Medulla oblongata (tissue), 1 donor: ENCODE results near the gene IRAK2.
A peak's percentile ranks its signal among the peaks of the same experiment; 100 is the strongest.

Experiments used
- DNase-seq: peaks from one replicate; pipeline ENCODE4 v3.0.0-alpha.2; 2015; ENCODE audit errors: extremely low spot score

Gene IRAK2

DNA sequence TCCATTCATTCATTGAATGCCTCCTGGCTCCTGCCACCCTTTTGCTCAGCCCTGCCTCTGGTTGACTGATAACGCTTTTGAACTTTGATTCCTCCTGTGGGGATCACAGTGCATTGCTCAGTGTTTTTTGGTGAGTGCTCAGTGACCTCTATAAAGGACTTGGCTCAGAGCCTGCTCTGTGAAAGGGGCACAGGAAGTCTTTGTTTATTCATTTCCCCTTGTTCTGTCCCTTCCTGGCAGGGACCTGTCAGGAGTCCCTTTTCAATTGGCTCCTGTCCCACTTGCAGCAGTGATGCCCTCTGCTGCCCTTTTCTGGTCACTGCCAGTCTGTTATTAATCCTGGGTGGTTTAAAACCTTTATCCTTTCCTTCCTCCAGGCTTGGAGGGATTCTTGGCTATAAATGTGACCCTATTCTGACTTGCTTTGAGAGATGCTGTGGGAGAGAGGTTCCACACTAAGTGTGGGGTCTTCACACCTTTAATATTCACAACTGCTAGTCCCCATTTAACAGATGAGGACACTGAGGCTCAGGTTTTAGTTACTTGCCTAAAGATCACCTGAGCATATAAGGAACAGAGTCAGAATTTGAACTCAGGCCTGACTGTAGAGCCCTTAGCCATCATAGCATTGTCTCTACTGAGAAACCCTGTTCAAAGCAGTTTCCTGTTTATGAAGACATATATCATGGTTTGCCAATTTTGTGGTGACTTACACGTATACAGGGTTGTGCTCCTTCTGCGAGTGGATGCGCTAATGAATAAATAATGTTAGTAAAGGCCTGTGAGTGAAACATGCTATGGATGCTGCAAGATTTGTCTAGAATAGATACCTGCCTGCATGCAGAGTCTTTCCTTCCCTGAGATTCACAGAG, 60.3 kb downstream of the IRAK2 start:
- peak; percentile 95 for DNase-seq

- DNase-seq = no peak
Observed at GRCh38 chr3:10226293-10226692, 61.6 kb downstream of the IRAK2 start.

DNA sequence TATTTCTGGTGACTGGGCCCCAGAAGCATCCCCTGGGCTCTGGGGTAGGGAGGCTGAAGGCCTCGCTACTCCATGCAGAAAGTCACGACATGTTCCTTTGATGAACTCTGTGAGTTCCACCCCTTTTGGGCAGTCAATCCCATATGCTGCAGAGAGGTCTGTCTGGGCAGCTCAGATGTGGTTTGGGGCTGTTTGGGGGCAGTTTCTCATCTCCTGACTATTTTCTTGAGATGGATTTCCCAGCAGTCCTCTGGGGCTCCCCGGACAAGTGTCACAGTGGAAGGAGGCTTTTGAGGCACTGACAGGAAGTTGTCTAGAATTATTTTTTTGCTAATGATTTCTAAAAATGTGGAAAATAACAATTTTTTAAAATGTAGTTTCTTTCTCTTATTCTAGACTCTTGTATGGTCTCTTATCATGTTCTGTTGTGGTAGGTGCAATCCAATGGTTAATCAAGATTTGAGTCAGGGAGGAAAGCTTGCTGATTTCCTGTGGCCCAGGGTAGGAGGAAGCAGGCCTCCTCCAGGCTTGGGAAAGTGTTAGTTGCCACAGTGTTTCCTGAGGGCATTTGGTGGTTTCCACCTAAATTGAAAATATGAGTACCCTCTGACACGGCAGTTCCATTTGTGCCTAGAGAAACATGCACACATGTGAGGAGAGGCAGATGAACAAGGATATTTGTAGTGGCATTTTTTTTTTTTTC, 63.7 kb downstream of the IRAK2 start:
- peak; percentile 22 for DNase-seq

GRCh38 chr3:10229576-10229975, 64.9 kb downstream of the IRAK2 start:
- no peak for DNase-seq

DNA sequence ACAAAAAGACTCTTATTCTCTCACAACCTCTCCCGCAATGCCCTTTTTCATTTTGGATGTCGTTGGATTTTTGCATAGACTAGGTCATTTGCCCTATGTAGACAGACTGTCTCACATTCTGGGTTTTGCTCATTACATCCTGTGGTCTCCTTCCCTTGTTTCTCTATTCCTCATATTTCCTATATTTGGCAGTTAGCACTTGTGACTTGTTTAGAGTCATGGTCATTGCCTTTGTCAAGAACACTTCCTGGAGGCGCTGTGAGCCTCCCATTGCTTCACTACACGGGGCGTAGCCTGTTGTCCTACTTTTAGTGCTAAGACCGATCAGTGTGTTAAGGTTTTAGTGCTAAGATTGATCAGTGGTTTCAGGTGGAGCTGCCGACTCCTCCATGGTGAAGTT, 67.4 kb downstream of the IRAK2 start:
- peak; percentile 42 for DNase-seq

DNA sequence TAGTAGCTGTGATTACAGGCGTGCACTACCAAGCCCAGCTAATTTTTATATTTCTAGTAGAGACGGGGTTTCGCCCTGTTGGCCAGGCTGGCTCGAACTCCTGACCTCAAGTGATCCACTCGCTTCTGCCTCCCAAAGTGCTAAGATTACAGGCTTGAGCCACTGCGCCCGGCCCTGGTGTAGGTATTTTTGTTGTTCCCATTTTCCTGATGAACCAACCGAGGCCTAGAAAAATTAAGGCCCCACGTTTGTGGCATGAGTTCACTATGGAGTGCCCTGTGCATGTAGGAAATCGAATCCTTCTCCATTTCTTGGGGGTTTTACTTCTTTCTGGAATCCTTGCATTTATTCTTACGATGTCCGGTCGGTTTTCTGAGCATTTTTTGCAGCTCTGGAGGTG, 69.3 kb downstream of the IRAK2 start:
- DNase-seq = no peak

DNA sequence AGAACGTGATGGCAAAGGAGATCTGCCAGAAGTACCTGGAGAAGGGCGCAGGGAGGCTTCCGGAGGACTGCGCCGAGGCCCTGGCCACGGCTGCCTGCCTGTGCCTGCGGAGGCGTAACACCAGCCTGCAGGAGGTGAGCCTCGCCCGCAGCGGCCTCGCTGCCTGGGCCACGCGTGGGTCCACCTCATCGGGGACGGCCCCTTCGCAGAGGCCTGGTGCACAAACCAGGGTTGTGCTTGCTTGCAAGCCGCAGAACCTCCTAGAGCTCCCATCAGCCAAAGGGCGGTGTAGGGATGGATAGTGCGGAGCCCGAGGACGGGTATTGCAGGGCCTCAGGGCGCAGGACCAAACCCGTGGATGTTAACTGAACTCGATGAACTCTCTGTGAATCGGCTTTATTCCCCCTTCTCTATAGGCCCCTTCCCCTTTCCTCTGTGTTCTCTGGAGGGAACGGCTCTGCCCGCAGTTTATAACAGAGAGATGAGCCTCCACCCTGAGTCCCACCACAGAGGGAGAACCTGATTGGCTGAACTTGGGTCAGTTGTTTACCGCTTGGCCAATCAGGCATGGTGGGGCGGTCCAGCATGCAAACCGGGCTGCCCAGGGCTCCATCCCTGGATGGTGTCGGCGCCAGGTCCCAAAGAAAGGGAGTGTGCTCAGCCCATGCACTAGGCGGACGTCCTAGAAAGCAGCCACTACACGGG, 70.0 kb downstream of the IRAK2 start:
- no peak for DNase-seq

DNA sequence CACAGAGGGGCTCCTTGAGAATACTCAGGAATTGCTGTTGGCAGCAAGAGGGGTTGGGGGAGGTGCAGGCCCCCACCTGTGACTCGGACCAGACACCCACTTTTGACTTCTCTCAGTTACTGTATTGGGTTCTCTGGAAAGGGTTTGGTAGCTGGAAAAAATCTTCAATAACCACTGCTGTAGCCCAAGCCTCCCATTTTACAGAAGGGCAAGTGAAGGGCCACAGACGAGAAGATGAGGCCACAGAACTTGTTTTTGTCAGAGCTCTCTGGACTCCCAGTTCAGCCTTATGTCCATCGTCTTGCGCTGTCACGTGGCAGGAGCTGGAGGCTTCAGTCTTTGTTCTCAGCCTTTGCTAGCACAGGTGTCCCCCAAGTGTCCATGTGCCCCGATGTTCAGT, 70.8 kb downstream of the IRAK2 start:
- DNase-seq = no peak

DNA sequence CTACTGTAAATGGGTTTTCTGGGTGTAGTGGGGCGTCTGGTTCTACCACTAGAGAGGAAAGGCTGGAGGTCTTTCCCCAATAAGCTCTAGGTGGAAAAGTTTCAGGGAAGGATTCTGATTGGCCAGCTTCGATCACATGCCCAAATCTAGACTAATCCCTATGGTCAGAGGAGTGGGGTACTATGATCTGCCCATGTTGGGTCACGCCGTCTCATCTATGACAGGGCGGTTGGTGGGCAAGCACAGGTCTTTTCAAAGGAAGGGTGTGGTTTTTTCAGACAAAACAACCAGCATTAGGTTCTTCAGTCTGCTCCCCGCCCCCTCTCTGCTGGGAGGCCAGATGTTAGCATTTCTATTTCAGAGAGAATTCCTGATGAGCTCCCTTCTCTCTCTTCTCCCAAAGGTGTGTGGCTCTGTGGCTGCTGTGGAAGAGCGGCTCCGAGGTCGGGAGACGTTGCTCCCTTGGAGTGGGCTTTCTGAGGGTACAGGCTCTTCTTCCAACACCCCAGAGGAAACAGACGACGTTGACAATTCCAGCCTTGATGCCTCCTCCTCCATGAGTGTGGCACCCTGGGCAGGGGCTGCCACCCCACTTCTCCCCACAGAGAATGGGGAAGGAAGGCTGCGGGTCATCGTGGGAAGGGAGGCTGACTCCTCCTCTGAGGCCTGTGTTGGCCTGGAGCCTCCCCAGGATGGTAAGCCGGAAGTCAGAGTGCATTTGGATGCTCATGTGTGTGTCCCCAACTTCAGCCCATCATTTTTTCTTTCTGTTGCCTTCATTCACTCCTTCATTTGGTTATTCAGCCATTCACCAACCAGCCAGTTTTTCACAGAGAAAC, 73.8 kb downstream of the IRAK2 start:
- DNase-seq = no peak

GRCh38 chr3:10240799-10241198, 76.1 kb downstream of the IRAK2 start:
- DNase-seq = no peak

GRCh38 chr3:10242182-10243065, 77.7 kb downstream of the IRAK2 start:
- DNase-seq = peak; percentile 4

DNA sequence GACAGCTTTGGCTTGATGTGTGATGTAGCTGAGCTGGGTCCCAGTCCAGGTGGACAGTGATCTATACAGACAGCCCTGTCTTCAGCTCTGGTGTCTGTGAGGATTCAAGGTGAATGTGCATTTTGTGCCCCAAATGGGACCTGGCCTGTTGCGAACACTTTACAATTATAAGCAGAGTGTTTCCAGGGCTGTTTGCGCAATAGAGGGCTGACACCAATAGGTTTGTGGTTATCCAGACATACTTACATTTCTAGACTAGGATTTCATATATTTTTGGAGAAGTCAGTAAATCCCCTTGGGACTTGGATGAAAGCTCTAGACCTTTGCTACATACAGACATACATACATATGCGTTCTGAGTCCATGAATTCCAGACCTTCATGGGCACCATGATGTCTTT, 79.3 kb downstream of the IRAK2 start:
- no peak for DNase-seq

DNA sequence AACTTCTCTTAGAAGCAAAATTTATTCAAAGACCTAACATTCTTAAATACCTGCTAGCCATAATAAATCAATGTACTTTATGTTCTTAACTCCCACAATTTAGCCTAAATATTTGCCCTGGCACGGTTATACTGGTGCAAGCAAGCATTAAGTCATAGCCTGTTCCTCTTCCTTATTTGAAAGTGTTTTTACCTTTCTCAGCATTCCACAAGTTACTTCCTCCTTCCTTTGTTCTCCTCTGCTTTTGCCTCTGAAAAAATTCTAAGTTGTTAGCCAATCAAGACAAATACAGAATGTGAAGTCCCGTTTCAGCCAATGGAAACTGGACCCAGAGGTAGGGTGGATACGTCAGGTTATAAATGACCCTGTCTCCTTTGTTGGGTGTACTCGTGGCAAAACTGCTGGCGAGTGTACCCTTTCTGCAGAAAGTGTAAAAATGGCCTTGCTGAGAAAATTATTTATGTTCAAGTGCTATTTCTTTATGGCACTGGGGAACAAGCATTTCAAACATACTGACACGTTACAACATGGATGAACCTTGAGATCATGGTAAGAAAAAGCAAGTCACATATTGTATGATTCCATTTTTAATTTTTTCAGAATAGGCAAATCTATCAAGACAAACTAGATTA, 80.5 kb downstream of the IRAK2 start:
- no peak for DNase-seq

DNA sequence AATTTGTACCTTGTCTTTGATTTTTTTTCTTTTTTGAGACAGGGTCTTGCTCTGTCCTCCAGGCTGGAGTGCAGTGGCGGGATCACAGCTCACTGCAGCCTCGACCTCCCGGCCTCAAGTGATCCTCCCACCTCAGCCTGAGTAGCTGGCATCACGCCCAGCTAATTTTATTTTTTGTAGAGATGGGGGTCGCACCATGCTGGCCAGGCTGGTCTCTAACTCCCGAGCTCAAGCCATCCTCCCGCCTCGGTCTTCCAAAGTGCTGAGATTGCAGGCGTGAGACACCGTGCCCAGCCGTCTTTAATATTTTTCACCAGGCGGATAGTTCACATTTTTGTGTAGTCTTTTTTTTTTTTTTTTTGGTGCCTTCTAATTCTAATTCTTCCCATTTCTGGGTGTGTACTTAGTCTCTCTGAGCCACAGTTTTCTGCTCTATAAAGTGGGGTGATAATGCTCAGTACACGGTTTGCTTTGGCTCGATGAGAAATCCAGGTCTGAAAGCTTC, 83.0 kb downstream of the IRAK2 start:
- peak; percentile 4 for DNase-seq

- peak; percentile 97 for DNase-seq
Observed at GRCh38 chr3:10248184-10248983, 83.7 kb downstream of the IRAK2 start, which contains the start of gene TATDN2. TATDN2 (plus strand) TSS chr3:10248459; CDS start chr3:10249201, 742 bp downstream.

DNA sequence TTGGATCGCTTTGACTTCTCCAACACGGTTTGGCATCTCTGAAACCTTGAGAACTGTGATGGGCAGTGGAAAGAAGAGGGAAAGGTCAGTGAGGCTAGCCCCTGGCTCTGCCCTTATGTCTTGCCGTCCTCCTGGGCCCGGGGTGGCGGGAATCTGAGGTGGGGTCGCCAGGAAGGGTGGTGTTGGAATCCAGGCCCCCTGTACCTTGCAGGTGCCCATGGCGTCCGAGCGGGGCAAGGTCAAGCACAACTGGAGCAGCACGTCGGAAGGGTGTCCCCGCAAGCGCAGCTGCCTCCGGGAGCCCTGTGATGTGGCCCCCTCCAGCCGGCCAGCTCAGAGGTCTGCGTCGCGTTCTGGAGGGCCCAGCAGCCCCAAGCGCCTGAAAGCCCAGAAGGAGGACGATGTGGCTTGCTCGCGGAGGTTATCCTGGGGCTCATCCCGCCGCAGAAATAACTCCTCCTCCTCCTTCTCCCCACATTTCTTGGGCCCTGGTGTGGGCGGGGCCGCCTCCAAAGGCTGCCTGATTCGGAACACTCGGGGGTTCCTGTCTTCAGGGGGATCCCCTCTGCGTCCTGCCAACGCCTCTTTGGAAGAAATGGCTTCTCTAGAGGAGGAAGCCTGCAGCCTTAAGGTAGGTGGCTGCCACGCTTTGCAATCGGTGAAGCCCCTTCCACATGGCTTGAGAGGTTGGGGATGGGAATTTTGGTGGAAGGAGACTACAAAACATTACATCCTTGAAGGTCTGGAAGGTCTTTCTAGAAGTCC, 84.4 kb downstream of the IRAK2 start:
- DNase-seq = no peak

- DNase-seq = no peak
Observed at GRCh38 chr3:10249833-10250232, 85.1 kb downstream of the IRAK2 start.

- no peak for DNase-seq
Observed at GRCh38 chr3:10251006-10251405, 86.3 kb downstream of the IRAK2 start.
